HG02763 (cell line): Measurements from ENCODE around the gene CYP1A2.

Experiments used
- ATAC-seq: cut with Tn5 transposase; IDR thresholded peaks from one replicate; pipeline ENCODE4 v1.9.1; 2021; ENCODE audit warnings: mild to moderate bottlenecking, moderate library complexity; ENCODE audit not compliant: unreplicated experiment

The CYP1A2 gene

DNA sequence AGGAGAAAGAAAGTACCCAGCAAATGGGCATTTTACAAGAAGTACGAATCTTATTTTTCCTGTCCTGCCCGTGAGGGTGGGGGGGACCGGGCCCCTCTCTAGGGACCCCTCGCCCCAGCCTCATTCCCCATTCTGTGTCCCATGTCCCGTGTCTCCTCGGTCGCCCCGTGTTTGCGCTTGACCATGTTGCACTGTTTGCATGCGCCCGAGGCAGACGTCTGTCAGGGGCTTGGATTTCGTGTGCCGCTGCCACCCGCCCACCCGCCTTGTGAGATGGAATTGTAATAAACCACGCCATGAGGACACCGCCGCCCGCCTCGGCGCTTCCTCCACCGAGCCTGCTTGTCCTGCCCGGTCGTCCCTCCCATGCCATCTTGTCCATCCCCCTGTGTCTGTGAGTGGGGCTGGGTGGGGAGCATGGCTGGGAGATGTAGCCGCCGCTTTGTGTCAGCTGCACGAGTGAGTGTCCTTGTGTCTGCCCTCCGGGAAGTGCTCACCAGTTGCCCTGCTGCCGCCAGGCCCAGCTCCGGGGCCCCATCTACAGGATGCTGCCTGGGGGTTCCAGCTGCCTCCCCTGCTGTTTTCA lies 54.3 kb downstream of the CYP1A2 start:
- no peak for ATAC-seq

DNA sequence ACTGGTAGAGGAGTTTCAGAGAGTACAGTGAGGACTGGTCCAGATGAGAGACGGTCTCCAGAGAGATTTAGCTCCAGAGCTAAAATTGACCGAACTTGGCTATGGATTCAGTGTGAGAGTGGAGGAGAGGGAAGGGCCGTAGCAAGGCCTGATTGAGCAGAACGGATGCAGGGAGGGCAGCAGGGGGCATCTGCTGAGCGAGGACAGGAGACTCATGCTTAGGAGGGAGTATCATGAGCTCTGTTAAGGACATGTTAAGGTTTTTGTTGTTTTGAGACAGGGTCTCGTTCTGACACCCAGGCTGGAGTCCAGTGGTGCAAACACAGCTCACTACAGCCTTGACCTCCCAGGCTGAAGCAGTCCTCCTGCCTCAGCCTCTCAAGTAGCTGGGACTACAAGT lies 56.3 kb downstream of the CYP1A2 start:
- no peak for ATAC-seq
